Activated naive CD4-positive, alpha-beta T cell treated with anti-CD3 and anti-CD28 coated beads, Interleukin-2, amount 50 U/mL, for 72 hours (primary cell): ENCODE data around the gene FAM149A. TPM values are rescaled to one million over a fixed set of nuclear protein-coding genes. Genes with fewer than 3 reads are reported as not detected.

Source experiments
- ATAC-seq, 2 donors: fragments of 150-1000 bp; cut with Tn5 transposase; 2 replicates each; pipeline ENCODE4 v1.10.0; 2021; ENCODE audit warnings: mild to moderate bottlenecking in 2 of 2, moderate library complexity in 2 of 2
- DNase-seq, 2 donors: peaks; one replicate each; pipeline ENCODE4 v3.0.0; 2021 to 2022; ENCODE audit warnings: low spot score in 2 of 2
- H3K27ac Mint-ChIP-seq, 2 donors: one replicate each; pipeline ENCODE4 v1.8.0; 2022; ENCODE audit warnings: mild to moderate bottlenecking in 2 of 2, mixed read lengths in 2 of 2
- H3K36me3 Mint-ChIP-seq, 2 donors: one replicate each; pipeline ENCODE4 v1.8.0; 2022; ENCODE audit warnings: mixed read lengths in 2 of 2
- H3K9me3 Mint-ChIP-seq, 2 donors: one replicate each; pipeline ENCODE4 v1.8.0; 2022; ENCODE audit warnings: mixed read lengths in 2 of 2
- total RNA-seq, 2 donors: library from RNA; stranded (reverse); gene quantifications; one replicate each; pipeline ENCODE4 v1.2.3, GENCODE V29; 2022

Gene FAM149A
- total RNA-seq, 2 donors from 2014 or later, result 0.97 to 5.1 TPM

GRCh38 chr4:186169945-186170802 is 65.7 kb downstream of the FAM149A start:
- H3K9me3 Mint-ChIP-seq, result no peaks in the 10 kb centered on the region
- peaks cover 0 to 2% of the 10 kb centered on the region in 2 donors for H3K36me3 Mint-ChIP-seq
- no peak overlapping the region for H3K27ac Mint-ChIP-seq
- ATAC-seq (no peak), DNase-seq (no peak)

GRCh38 chr4:186170966-186171365 is 66.5 kb downstream of the FAM149A start:
- peaks cover 0 to 2% of the 10 kb centered on the region in 2 donors for H3K36me3 Mint-ChIP-seq
- ATAC-seq (no peak), DNase-seq (no peak)
- H3K27ac Mint-ChIP-seq, result no peak overlapping the region
- no peaks in the 10 kb centered on the region for H3K9me3 Mint-ChIP-seq

- ATAC-seq, result no peak
- Mint-ChIP-seq H3K36me3 (peaks cover 0 to 10% of the 10 kb centered on the region in 2 donors), H3K27ac (no peak overlapping the region), H3K9me3 (peaks cover 0 to 8% of the 10 kb centered on the region in 2 donors)
- no peak for DNase-seq
These were observed 68.0 kb downstream of the FAM149A start for GRCh38 chr4:186172546-186172945.

GRCh38 chr4:186188107-186188506 is 83.6 kb downstream of the FAM149A start:
- Mint-ChIP-seq H3K36me3 (peaks cover 13 to 18% of the 10 kb centered on the region in 2 donors), H3K9me3 (peaks cover 6% of the 10 kb centered on the region in 2 donors), H3K27ac (no peak overlapping the region)
- DNase-seq (no peak), ATAC-seq (no peak)

- Mint-ChIP-seq H3K36me3 (peaks cover 8 to 18% of the 10 kb centered on the region in 2 donors), H3K9me3 (peaks cover 5% of the 10 kb centered on the region in 2 donors), H3K27ac (peak overlapping the region; percentile 22 to 94)
- ATAC-seq (no peak), DNase-seq (no peak)
These were observed 85.2 kb downstream of the FAM149A start for GRCh38 chr4:186189656-186190055.

GRCh38 chr4:186190581-186191199 is 86.2 kb downstream of the FAM149A start:
- H3K9me3 Mint-ChIP-seq, result no peaks in the 10 kb centered on the region
- H3K27ac Mint-ChIP-seq, result peak overlapping the region; percentile 94 to 96

GRCh38 chr4:186191200-186192065 is 86.9 kb downstream of the FAM149A start, which contains the start of gene CYP4V2:
Gene CYP4V2 (plus strand): TSS chr4:186191567. CDS start chr4:186191824, 257 bp downstream.
- ATAC-seq, result peak; percentile 89 to 92
- DNase-seq, result peak; percentile 86 to 92
- Mint-ChIP-seq H3K36me3 (peaks cover 15 to 25% of the 10 kb centered on the region in 2 donors), H3K27ac (peak within 1 kb of the TSS; percentile 94 to 97), H3K9me3 (no peaks in the 10 kb centered on the region)

More at GRCh38 chr4:186190581-186191199, 86.2 kb downstream of the FAM149A start:
- DNase-seq, result peak in 1 of 2 donors; percentile 36
- peak; percentile 37 to 38 for ATAC-seq
- peaks cover 11 to 17% of the 10 kb centered on the region in 2 donors for H3K36me3 Mint-ChIP-seq

GRCh38 chr4:186192066-186192612 is 87.6 kb downstream of the FAM149A start:
- Mint-ChIP-seq H3K27ac (peak overlapping the region; percentile 94 to 97), H3K9me3 (no peaks in the 10 kb centered on the region), H3K36me3 (peaks cover 19 to 29% of the 10 kb centered on the region in 2 donors)
- peak; percentile 15 to 16 for ATAC-seq
- DNase-seq, result peak in 1 of 2 donors; percentile 65

GRCh38 chr4:186193851-186194250 is 89.3 kb downstream of the FAM149A start:
- no peaks in the 10 kb centered on the region for H3K9me3 Mint-ChIP-seq
- ATAC-seq (no peak), DNase-seq (no peak)
- H3K27ac Mint-ChIP-seq, result no peak overlapping the region
- peaks cover 19 to 31% of the 10 kb centered on the region in 2 donors for H3K36me3 Mint-ChIP-seq

- DNase-seq (no peak), ATAC-seq (no peak)
- peak overlapping the region in 1 of 2 donors; percentile 9 for H3K27ac Mint-ChIP-seq
- H3K36me3 Mint-ChIP-seq, result peaks cover 13 to 31% of the 10 kb centered on the region in 2 donors
- H3K9me3 Mint-ChIP-seq, result no peaks in the 10 kb centered on the region
These were observed 91.6 kb downstream of the FAM149A start for GRCh38 chr4:186196063-186196462.

- no peak for DNase-seq
- no peak for ATAC-seq
- Mint-ChIP-seq H3K27ac (no peak overlapping the region), H3K36me3 (peaks cover 9 to 16% of the 10 kb centered on the region in 2 donors), H3K9me3 (peaks cover 3 to 5% of the 10 kb centered on the region in 2 donors)
These were observed 96.0 kb downstream of the FAM149A start for GRCh38 chr4:186200516-186200915.

GRCh38 chr4:186201010-186201409 is 96.5 kb downstream of the FAM149A start:
- Mint-ChIP-seq H3K9me3 (peaks cover 3 to 5% of the 10 kb centered on the region in 2 donors), H3K36me3 (peaks cover 7 to 11% of the 10 kb centered on the region in 2 donors), H3K27ac (no peak overlapping the region)
- no peak for ATAC-seq
- no peak for DNase-seq

GRCh38 chr4:186201535-186202230 is 97.2 kb downstream of the FAM149A start:
- ATAC-seq (peak; percentile 93 to 96), DNase-seq (peak in 1 of 2 donors; percentile 23)
- Mint-ChIP-seq H3K36me3 (peaks cover 4 to 6% of the 10 kb centered on the region in 2 donors), H3K27ac (peak overlapping the region in 1 of 2 donors; percentile 20), H3K9me3 (peaks cover 3 to 5% of the 10 kb centered on the region in 2 donors)

- Mint-ChIP-seq H3K36me3 (no peaks in the 10 kb centered on the region), H3K27ac (no peak overlapping the region)
These were observed 98.1 kb downstream of the FAM149A start for GRCh38 chr4:186202490-186203140.

GRCh38 chr4:186203406-186203805 is 98.9 kb downstream of the FAM149A start:
- H3K36me3 Mint-ChIP-seq, result no peaks in the 10 kb centered on the region
- no peak overlapping the region for H3K27ac Mint-ChIP-seq
- DNase-seq (no peak), ATAC-seq (no peak)
- peaks cover 3 to 5% of the 10 kb centered on the region in 2 donors for H3K9me3 Mint-ChIP-seq

More at GRCh38 chr4:186202490-186203140, 98.1 kb downstream of the FAM149A start:
- DNase-seq, result no peak
- no peak for ATAC-seq
- peaks cover 3 to 5% of the 10 kb centered on the region in 2 donors for H3K9me3 Mint-ChIP-seq
